Measurements from ENCODE around the gene KDM4E.
A peak's percentile ranks its signal among the peaks of the same experiment; 100 is the strongest.
"Not testable (repeated sequence)": the region's sequence is repeated elsewhere in the genome, so short reads cannot be mapped to it uniquely, and the experiment has no call there.

The KDM4E gene

GRCh38 chr11:95024958-95025357 is at the start of gene KDM4E:
Gene KDM4E (plus strand): TSS chr11:95025258. CDS start chr11:95025558, 300 bp downstream.
- no peak for DNase-seq

- no peak for DNase-seq
Measured at GRCh38 chr11:94975599-94975998, 49.5 kb upstream of the KDM4E start.

- DNase-seq = no peak
Measured at GRCh38 chr11:94987378-94987777, 37.7 kb upstream of the KDM4E start.

GRCh38 chr11:94988748-94989147 is 36.3 kb upstream of the KDM4E start:
- no peak for DNase-seq

GRCh38 chr11:94993400-94993943 is 31.6 kb upstream of the KDM4E start:
- no peak for DNase-seq

GRCh38 chr11:94997437-94997836 is 27.6 kb upstream of the KDM4E start:
- DNase-seq = no peak

GRCh38 chr11:94998285-94998684 is 26.8 kb upstream of the KDM4E start:
- DNase-seq = no peak

- DNase-seq = no peak
Measured at GRCh38 chr11:95003716-95004115, 21.3 kb upstream of the KDM4E start.

GRCh38 chr11:95005642-95006041 is 19.4 kb upstream of the KDM4E start:
- no peak for DNase-seq

GRCh38 chr11:95011376-95011775 is 13.7 kb upstream of the KDM4E start:
- no peak for DNase-seq

- no peak for DNase-seq
Measured at GRCh38 chr11:95014184-95014821, 10.8 kb upstream of the KDM4E start.

- no peak for DNase-seq
Measured at GRCh38 chr11:95016139-95016538, 8.9 kb upstream of the KDM4E start.

GRCh38 chr11:95021468-95021867 is 3.6 kb upstream of the KDM4E start:
- not testable (repeated sequence) for DNase-seq

GRCh38 chr11:95025594-95025993 is 536 bp downstream of the KDM4E start:
- not testable (repeated sequence) for DNase-seq

GRCh38 chr11:95028357-95028756 is 3.3 kb downstream of the KDM4E start:
- DNase-seq = no peak

GRCh38 chr11:95033051-95033450 is 8.0 kb downstream of the KDM4E start:
- DNase-seq = no peak

- no peak for DNase-seq
Measured at GRCh38 chr11:95035316-95035715, 10.3 kb downstream of the KDM4E start.

- DNase-seq = peak; percentile 20
Measured at GRCh38 chr11:95037356-95038035, 12.4 kb downstream of the KDM4E start.

GRCh38 chr11:95042239-95042638 is 17.2 kb downstream of the KDM4E start:
- no peak for DNase-seq

GRCh38 chr11:95042906-95043305 is 17.8 kb downstream of the KDM4E start:
- DNase-seq = no peak

- no peak for DNase-seq
Measured at GRCh38 chr11:95044010-95044409, 19.0 kb downstream of the KDM4E start.

GRCh38 chr11:95045812-95046211 is 20.8 kb downstream of the KDM4E start:
- no peak for DNase-seq

- not testable (repeated sequence) for DNase-seq
Measured at GRCh38 chr11:95049122-95049521, 24.1 kb downstream of the KDM4E start, which contains the start of gene KDM4F. Gene KDM4F (plus strand): TSS chr11:95049422.

- DNase-seq = no peak
Measured at GRCh38 chr11:95050595-95051202, 25.6 kb downstream of the KDM4E start.

Data from activated CD4-positive, alpha-beta T cell treated with anti-CD3 and anti-CD28 coated beads for 48 hours (primary cell).